Measurements from ENCODE around the gene ASPHD2. TPM values are rescaled to one million over a fixed set of nuclear protein-coding genes. Genes with fewer than 3 reads are reported as not detected.

The ASPHD2 gene
- total and polyA plus RNA-seq, 8 donors, result 0.45 to 48.4 (median 3.9) TPM

- TF ChIP-seq CTCF (IDR thresholded peaks at IDR 0.05) (no peak), POLR2A (IDR thresholded peaks at IDR 0.05) (no peak), POLR2AphosphoS5 (IDR thresholded peaks at IDR 0.05) (no peak), EP300 (IDR thresholded peaks at IDR 0.05) (no peak)
- peak overlapping the region in 1 of 5 donors; percentile 60 for H3K27ac ChIP-seq
- intact Hi-C loops (cut with DNase I; ENCODE audit: low total_unique reads), result no loop called here
- 56 to 78% (median 68%) methylated on average over 1 to 2 of the region's 2 CpGs for WGBS, 5 donors
- DNase-seq, result no peak
- H3K36me3 ChIP-seq, result peaks cover 10 to 38% (median 30%) of the 10 kb centered on the region in 4 donors
- peak overlapping the region in 1 of 4 donors; percentile 34 for H3K4me3 ChIP-seq
- H3K9me3 ChIP-seq, result no peaks in the 10 kb centered on the region
- H3K27me3 ChIP-seq, result no peaks in the 10 kb centered on the region
- H3K4me1 ChIP-seq, result peaks cover 51 to 75% (median 62%) of the 10 kb centered on the region in 4 donors
Observed at GRCh38 chr22:26480611-26480932, 51.5 kb downstream of the ASPHD2 start.

DNA sequence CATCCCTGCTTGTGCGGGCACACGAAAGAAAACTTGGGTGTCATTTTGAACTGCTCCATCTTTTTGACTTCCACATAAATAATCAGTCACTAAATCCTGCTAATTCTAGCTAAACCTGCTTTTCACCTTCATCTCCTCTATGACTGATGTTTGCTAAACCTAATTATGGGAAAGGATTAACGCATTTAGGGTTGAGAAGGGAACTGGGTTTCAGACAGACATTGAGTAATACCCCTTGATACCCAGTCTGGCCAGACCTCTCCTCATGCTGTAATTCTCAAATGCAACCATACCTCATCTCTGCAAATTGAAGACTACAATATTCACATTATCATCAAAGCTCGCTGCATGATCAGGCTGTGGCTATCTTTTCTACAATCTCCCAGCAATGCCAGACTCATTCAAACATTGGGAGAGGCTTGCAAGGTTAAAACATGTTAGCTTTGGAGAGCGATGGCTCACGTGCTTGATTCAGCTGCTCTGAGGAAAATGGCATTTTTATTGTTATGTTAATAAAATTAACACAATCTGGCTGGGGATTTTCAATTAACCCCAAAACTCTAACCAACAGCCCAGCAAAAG, 52.1 kb downstream of the ASPHD2 start:
- no peak for DNase-seq
- Histone ChIP-seq H3K36me3 (peaks cover 7 to 35% (median 27%) of the 10 kb centered on the region in 4 donors), H3K27ac (no peak overlapping the region), H3K4me1 (peaks cover 51 to 81% (median 66%) of the 10 kb centered on the region in 4 donors), H3K27me3 (no peaks in the 10 kb centered on the region), H3K9me3 (no peaks in the 10 kb centered on the region), H3K4me3 (no peak overlapping the region)
- WGBS, 5 donors, result 57 to 69% (median 60%) methylated on average over 6 of the region's 6 CpGs
- TF ChIP-seq CTCF (IDR thresholded peaks at IDR 0.05), result no peak
- no peak for TF ChIP-seq POLR2AphosphoS5 (IDR thresholded peaks at IDR 0.05)
- no peak for TF ChIP-seq EP300 (IDR thresholded peaks at IDR 0.05)
- intact Hi-C loops (cut with DNase I; ENCODE audit: low total_unique reads), result no loop called here

- intact Hi-C loops (cut with DNase I; ENCODE audit: low total_unique reads), result no loop called here
- no peak overlapping the region for H3K27ac ChIP-seq
- no peaks in the 10 kb centered on the region for H3K27me3 ChIP-seq
- TF ChIP-seq CTCF (IDR thresholded peaks at IDR 0.05), result no peak
- TF ChIP-seq POLR2AphosphoS5 (IDR thresholded peaks at IDR 0.05), result no peak
- no peak for TF ChIP-seq EP300 (IDR thresholded peaks at IDR 0.05)
- no peak for DNase-seq
- H3K9me3 ChIP-seq, result no peaks in the 10 kb centered on the region
- no peak overlapping the region for H3K4me3 ChIP-seq
- WGBS, 5 donors, result 72 to 83% (median 76%) methylated on average over 4 of the region's 4 CpGs
- H3K36me3 ChIP-seq, result peaks cover 4 to 32% (median 23%) of the 10 kb centered on the region in 4 donors
- H3K4me1 ChIP-seq, result peaks cover 51 to 81% (median 66%) of the 10 kb centered on the region in 4 donors
Observed at GRCh38 chr22:26481694-26482093, 52.6 kb downstream of the ASPHD2 start.

GRCh38 chr22:26482161-26482560, 53.1 kb downstream of the ASPHD2 start:
- WGBS, 5 donors, result 34 to 44% (median 36%) methylated on average over 5 of the region's 5 CpGs
- Histone ChIP-seq H3K27ac (no peak overlapping the region), H3K4me3 (peak overlapping the region in 1 of 4 donors; percentile 85), H3K9me3 (no peaks in the 10 kb centered on the region), H3K4me1 (peaks cover 51 to 81% (median 66%) of the 10 kb centered on the region in 4 donors), H3K27me3 (no peaks in the 10 kb centered on the region), H3K36me3 (peaks cover 0 to 31% (median 22%) of the 10 kb centered on the region in 4 donors)
- TF ChIP-seq EP300 (IDR thresholded peaks at IDR 0.05) (no peak), POLR2AphosphoS5 (IDR thresholded peaks at IDR 0.05) (no peak), POLR2A (IDR thresholded peaks at IDR 0.05) (no peak), CTCF (IDR thresholded peaks at IDR 0.05) (no peak)
- no peak for DNase-seq
- intact Hi-C loops (cut with DNase I; ENCODE audit: low total_unique reads), result no loop called here
